RPMI7951 (cell line): ENCODE results near the gene ARHGAP26. TPM values are rescaled to one million over a fixed set of nuclear protein-coding genes. Genes with fewer than 3 reads are reported as not detected.
A peak's percentile ranks its signal among the peaks of the same experiment; 100 is the strongest.

Source experiments
- DNase-seq: peaks from one replicate; pipeline ENCODE4 v3.0.0-alpha.2; 2012; ENCODE audit warnings: low read depth
- total RNA-seq: library from RNA; depleted of rRNA; stranded (reverse); fragments of >200 nt; shearing (Covaris generic); gene quantifications from 2 replicates; pipeline ENCODE4 v1.2.3, GENCODE V29; 2014

ARHGAP26 gene
- total RNA-seq, 1 experiment from 2014 or later, result 1.1 TPM

DNA sequence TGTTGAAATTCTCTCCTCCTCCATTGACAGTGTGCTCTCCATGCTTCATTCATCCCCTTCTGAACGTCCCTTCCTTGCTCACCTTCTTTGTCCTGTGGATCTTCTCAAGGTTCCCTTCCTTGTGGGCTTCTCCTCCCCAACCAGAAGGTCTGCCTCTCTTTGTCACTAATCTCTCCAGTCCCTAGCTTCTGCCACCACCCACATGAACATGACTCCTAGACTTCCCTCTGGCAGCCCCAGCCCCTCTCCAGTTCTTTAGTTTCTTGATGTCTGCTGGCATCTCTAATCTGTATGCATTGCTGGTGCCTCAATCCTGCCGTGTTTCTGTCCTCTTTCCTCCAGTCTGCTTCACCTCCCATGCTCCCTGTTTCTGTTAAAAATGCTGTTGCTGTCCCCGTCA, 79.3 kb downstream of the ARHGAP26 start:
- DNase-seq, result no peak

DNA sequence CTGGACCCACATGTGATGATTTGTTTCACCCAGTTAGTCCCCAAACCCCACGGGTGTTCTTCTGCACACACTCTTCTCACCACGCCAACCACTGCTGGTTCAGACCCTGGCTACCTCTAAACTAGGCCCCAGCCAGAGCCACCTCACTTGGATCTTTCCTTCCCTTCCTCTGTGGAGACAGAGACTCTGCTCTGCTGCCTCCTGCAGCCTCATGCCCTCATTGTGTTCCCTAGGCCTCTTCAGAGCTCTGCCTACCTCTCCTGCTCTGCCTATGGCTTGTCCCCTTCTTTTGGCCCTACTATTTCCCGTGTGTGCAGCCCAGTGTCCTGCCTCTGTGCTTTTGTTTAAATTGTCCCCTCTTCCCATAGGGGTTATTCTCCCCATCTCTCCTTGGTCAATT, 79.7 kb downstream of the ARHGAP26 start:
- no peak for DNase-seq

DNA sequence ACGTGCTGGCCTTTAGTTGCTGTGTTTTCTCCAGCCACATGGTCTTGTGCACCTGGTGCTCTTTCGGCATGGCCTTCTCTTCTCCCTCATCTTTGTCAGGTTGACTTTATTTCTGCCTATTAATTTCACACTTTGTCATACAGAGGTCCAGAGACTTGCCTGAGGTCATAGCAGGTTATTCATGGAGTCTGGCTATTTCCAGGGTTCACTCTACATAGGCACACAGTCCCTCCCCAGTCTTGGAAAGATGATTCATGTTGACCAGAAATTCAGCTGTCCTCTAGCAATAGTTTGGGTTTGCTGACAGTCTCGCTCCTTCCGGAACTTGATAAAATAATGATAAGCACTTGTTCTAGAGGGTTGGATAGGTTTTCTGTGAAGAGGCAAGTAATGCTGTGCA, 81.6 kb downstream of the ARHGAP26 start:
- no peak for DNase-seq

DNA sequence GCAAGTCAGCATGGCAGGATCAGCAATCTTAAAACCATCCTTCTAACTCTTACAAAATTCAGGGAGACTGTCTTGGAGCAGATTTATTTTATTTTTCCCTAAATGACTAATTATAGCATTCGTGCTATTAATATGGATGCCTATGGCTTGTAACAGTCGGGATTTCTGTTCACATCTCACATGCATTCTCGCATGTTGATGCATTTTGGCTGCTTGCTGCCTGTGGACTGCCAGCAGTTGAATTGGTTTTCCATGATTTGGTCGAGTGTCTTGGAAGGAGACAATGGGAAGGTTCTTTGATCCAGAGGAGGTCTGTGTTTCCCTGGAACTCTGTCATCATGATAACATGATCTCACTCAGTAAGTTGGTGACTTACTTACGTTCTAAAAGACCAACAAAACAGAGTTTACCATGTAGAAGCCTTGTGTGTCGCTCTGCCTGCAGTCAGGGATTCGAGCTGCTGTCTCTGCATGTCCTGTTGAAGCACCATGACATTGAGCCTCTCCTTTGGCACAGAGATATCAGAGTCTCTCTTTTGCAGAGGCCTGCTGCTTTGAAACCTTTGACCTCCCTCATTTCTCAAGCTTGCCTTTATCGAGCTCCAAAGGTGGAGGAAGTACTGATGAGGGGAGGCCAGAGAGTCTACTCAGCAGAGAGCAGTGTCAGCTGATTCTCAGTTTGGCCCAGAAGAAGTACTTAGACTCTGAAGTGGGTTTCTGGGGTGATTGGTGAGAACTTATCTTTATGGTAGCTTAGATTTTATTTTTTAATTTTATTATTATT, 82.4 kb downstream of the ARHGAP26 start:
- DNase-seq, result no peak

DNA sequence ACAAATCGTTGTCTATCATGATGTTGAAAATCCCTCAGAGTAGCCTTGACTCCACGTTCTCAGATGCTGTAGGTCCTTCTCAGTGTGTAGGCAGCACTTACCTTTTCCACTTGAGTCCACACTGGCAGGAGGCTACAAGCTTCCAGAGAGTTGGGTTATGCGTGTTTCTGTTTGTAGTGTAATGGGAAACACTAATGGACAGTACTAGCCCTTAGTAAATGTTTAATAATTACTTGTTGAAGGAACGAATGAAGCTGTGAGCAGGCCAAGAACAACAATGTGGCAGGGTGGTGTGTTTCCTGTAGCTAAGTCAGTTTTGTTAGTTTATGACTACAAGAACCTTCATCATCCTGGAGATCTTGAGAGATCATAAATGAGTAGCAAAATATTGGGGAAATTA, 83.5 kb downstream of the ARHGAP26 start:
- DNase-seq, result no peak

DNA sequence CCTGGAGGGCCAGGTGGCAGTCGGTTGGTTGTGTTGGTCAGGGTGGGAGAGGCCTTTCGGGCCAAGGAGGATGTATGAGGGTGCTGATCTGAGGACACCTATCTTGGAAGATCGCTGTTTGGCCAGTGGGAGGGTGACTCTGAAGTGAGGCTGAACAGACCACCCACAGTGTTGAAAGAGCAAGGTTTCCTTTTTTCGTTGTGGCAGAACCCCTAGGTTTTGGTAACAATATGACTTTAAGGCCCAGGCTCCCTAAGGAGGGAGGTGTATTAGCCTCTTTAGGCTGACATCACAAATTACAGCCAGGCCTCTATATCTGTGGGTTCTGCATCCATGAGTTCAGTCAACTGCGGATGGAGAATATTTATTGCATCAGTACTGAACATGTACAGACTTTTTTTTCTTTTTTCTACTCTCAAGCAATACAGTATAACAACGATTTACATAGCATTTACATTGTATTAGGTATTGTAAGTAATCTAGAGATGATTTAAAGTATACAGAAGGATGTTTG, 86.1 kb downstream of the ARHGAP26 start:
- DNase-seq, result no peak

DNA sequence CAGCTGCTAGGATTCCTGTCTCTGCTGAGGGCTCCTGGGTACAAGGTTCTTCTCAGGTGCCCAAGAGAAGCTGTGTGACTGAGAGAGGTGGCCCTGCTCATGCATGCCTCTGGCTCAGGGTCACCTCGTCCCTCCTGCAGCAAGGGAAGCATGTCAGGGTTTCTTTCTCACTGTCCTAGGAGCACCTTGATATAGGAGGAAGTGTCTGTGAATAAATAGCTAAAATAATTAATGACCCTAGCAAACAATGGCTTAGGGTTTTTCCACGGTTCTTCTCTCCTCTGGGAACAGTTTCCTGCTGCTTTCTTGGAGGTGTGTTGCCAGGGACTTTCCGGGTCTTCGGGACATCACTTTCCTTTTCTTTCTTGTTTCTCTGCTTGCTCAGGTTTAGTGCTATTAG, 87.2 kb downstream of the ARHGAP26 start:
- DNase-seq, result no peak

DNA sequence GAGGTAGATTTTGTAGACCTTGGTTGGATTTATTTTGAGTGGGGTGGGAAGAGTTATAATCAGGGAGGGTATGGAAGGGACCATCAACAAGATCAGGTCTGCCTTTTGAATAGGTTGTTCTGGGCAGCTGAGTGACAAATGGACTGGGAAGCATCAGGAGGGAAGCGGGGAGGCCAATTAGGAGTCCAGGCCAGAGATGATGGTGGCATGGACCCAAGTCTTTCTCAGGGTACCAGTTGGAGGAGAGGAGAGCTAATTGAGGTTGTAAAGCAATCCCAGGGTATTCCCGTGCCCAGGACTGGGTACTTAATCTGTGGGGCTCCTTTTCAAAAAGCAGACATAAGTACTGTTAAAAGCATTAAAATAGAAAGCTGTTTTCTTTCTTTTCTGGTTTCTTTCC, 88.9 kb downstream of the ARHGAP26 start:
- no peak for DNase-seq

DNA sequence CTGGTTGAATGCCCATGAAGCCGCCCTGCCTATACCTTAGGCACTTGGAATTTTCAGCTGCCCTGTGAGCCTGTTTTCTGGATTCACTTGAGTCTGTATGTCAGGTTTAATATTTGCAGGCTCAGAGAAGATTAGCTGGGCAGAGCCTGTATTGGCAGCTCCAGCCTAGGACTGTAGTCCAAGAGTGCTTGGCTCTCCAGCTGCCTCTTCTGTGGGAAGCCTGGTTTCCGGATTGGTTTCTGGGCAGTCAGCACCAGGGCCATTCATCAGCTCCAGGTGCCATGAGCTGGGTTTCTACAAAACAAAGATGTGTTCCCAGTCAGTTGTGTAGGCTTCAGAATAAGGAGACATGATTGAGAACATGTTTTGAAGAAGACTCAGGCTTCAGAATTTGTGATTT, 90.1 kb downstream of the ARHGAP26 start:
- no peak for DNase-seq

DNA sequence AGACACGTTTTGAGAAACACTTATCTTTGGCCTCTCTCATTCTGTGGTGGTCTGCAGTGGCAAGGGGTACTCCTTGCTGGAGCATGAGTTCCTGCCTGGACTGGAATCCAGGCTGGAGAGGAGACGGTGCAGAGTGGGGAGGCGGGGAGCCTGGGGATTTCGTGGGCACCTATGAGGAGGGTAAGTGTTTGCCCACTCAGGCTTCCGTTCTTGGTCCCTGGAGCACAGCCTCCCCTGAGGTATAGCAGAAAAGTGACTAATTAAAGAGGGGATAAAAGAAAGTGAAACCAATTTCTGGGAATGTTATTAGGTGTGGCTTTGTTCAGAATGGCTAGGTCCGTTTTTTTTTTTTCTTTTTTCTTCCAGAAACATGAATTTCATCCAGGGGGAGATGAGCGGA, 90.8 kb downstream of the ARHGAP26 start:
- no peak for DNase-seq

DNA sequence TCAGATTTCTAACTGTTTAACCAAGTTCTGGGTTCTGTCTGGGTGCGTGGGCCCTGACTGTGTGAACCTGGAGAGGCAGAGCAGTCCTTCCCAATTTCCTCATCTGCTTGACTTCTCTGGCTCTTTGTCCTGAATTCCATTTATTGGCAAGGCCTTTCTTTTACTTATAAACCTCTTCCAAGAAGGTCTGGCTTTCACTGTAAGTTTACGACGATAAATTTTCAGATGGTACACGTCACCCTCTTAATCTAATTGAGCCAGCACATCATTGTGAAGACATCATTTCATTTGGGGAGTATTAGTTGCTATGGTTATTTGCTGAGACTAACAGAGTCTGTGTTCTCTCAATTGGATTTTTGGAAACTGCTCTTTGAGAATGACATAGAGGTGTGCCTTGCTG, 92.4 kb downstream of the ARHGAP26 start:
- DNase-seq, result no peak

DNA sequence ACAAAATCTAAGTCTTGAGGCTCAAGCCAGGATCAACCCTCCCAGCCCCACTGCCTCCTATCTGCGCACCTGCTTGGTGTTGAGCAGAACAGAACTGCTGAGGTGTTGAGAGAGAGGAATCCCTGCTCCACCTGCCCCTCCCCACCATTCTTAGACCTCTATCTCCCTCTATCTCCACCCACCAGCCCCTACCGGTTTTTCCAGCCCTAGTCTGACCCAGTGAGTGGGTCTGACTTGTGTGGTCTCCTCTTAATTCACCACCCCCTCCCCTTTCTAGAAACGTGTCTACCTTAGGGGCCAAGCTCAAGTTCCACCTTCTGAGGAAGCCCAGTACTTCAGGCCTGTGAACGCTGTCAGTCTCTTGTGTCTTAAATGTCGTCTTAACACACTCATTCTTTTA, 93.7 kb downstream of the ARHGAP26 start:
- DNase-seq, result no peak

DNA sequence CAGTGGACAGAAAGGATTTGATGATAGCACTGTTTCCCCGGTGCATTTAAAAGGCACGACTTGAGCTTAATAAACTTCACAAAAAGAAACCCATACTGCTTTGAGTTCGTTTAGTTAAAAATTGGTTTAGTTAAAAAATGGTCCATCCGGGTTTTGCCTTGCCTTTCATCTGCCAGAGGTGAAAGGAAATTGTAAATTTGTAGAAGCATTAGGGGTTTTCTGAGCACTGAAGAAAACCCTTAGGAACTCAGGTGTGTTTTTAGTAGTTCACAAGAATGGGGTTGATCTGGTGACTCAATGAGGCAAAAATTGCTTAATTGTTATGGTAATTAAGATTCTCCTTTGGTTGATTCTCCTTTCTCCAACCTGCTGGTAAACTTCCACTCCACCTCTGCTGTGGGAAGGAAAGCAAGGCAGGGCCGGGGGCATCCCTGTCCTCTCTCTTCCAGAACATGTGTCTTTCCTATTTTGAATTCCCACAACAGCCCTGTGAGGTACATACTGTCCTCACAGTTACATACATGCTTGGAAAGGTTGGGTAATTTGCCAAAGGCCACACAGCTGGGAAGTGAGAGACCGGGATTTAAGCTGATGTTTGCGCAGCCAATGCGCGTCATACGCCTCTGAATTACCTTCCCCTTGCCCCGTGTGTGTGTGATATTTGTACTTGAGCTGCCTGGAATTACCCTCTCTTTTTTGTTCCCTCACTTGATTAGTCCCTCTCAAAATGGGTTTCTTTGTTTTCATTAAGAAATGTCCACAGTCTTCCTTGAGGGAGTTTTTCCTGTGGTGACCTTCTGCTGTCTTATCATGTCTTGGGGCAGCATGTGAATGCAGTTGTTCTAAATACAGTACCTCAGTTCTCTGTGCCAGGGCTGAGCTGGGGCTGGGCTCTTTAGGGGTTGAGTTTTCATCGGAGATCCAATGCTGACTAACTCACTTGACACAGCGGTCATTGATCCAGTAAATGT, 94.4 kb downstream of the ARHGAP26 start:
- DNase-seq, result no peak

DNA sequence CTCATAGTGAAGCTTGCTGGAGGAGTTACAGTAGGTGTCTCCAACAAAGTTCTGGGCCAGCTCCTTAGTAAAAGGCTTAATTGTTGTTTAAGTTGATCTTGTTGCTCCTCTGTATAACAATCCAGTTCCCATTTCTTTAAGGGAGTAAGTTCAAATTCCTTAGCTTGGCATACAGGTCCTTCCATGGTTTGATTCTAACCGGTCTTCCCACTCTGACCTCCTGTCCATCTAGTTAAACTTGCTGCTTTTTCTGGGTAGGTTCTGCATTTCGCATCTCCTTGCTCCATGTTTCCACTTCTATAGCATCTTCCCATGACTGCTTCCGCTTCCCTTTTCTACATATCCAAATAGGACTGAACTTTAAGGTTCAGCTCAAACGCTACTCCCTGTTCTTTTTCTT, 95.5 kb downstream of the ARHGAP26 start:
- DNase-seq, result no peak

DNA sequence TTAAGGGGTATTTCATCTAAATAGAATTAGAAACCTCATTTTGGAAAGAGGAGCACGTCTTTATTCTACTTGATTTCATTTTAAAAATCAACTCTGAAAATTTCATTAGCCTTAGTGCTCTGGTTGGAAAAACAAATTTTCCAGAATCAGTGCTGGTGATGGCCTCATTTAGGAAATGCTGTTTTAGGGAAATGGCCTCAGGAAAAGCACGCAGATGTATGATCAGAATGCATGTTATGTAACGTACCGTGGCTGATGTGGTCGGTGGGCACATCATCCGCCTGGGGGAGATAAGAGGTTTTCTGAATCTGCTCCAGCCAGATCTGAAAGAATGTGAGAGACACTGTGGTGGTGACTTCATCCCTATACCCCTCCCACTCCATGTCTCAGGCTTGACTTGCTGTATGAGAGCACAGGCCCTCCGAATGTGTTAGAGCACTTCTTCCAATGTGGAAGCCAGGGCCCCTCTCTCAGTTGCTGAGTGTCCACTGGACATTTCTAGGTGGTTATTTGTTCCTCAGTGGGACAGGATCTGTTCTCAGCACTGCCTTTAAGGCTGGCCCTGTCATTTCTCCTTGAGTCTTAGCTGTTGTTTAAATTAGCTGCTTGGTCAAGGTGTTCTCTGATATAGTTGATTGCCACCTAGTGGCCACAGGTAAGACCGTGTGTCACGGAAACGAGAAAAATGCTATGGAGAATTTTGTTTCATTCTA, 96.5 kb downstream of the ARHGAP26 start:
- DNase-seq, result peak; percentile 64

DNA sequence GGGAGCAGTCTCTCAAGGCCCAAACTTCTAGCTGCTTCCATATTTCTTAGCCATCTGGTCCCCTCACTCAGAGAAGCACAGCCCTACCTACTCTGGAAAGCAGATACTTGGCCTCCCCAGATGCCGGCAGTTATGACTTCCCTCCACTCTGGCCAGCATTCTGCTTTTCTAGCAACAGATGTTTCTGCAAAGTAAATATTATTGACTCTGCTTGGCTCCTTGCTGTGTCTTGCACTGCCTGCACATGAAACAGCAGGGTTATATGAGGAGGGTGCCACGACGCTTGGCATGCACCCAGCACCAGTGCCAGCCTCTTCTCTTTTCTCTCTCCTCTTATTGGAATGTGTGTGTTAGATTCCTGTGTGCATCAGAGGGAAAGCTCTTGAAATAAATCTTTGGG, 99.7 kb downstream of the ARHGAP26 start:
- DNase-seq, result no peak

DNA sequence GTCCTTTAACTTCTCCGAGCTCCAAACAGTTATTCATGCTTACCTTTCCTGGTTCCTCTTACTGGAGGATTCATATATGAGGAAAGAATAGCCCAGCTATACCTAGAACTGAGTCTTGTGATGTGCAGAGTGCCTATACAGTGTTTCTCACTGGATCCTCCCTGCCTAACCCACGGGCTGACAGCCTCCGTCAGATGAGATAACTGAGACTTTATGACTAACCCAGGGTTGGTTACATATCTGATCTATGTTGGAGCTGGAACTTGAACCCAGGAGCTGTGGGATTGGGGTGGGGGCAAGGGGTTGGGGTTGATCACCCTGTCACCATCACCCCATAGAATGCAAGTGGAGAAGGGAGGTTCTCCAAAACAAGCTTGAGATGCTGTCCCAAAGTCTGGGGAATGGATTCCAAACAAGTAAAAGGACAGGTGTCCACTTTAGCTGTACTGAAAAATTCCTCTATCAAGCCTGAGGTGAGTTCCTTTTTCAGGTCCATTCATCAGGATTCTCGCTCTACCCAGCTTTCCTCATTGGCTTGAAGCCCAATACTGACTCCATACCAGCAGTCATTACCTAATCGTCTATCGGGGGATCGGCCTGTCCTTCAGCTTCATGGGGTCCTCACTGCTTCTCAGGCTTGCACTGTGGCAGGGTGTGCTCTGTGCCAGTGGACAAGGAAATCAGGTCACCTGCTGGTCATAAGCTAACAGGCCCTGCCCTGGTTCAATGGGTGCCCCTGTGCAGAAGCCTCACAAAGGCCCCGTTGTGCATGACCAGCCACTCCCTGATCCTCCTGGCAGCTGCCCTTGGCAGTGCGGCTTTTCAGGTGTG, 100.6 kb downstream of the ARHGAP26 start:
- DNase-seq, result no peak

DNA sequence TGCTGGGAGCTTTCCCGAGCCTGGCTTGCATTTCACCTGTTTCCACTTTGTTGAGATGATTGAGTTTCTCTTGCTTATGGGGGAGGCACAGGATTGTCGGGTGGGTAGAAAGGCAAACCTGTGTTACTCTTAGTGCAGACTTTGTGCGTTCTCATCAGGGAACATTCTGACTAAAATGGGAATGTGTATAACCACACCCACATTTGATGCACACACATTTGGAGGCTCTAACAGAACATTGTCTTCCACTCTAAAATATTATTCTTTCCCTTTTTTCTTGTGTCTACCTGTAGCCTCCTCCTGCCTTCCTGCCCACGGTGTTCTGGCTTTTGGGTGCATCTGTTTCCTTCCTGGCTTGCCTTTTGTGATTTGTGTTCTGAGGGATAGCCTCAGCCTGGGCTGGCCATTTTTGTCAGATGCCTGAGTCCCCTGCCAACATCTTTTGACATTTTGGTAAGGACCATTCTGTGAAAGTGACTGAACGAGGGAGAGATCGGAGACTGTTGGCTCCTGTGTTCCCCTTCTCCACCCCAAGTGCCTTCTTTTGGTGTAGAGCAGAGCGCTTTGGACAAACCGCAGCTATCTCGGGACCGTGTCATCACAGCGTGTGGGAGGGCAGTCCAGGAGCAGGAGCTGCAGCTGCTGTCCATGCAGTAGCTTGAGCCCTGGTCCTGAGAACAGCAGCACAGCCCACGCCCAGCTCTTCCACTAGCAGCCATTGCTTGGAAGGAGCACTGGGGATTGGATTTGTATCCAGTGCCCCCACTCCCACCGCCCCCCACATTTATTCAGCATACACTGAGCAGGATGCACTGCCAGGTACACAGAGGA, 101.4 kb downstream of the ARHGAP26 start:
- DNase-seq, result peak; percentile 55

DNA sequence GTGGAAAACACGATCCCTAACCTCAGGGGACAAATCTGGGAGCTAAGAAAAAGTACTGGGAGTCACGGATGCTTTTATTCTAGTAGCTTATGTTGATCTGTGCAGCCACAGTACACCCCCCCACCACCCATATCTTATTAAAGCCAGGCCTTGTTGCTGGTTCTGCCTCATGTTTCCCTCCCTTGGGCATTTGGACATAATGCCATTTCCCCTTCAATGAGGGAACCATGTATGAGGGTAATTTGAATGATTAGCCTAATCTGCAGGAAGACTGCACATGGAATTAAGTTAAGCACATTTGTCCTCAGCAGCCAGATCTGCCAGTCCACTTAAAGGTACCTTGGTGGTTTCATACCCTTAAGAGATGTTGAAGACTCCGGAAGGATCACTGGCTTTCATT, 102.0 kb downstream of the ARHGAP26 start:
- no peak for DNase-seq

DNA sequence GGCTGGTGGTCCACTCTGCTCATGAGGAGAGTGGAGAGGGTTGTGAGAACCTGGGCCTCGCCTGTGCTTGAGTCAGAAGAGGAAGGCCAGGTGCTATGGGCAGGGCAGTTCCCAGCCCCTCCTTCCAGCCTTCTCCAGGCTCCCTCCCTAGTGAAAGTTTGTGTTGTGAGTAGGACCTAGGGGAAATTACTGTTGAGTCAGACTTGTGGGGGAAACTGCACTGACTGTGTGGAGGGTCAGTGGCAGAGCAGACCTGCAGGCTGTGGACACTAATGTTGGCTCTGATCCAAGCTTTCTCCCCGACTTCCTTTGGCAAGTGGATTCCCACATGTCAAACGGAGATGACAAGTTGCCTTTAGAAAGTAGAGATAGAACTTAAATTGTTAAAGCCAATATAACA, 102.6 kb downstream of the ARHGAP26 start:
- peak; percentile 81 for DNase-seq
